Fibroblast of pulmonary artery (primary cell): ENCODE measurements around the gene ATAD3C.
"Not testable (repeated sequence)": the region's sequence is repeated elsewhere in the genome, so short reads cannot be mapped to it uniquely, and the experiment has no call there.

ENCODE experiments used
- DNase-seq: peaks from one replicate; pipeline ENCODE4 v3.0.0-alpha.2; 2010; ENCODE audit warnings: low read depth
- H3K4me3 ChIP-seq: replicated peaks from 2 replicates; pipeline ENCODE4 v1.5.1; 2011; ENCODE audit warnings: low read depth, mild to moderate bottlenecking, control low read depth, low read length, moderate library complexity
- TF ChIP-seq, protein P1 (sequence below): IDR thresholded peaks from 2 replicates; pipeline ENCODE4 v1.5.1; 2011; ENCODE audit warnings: mild to moderate bottlenecking, control low read depth, low read length, inconsistent platforms; ENCODE audit errors: missing control alignments

ATAD3C gene

DNA sequence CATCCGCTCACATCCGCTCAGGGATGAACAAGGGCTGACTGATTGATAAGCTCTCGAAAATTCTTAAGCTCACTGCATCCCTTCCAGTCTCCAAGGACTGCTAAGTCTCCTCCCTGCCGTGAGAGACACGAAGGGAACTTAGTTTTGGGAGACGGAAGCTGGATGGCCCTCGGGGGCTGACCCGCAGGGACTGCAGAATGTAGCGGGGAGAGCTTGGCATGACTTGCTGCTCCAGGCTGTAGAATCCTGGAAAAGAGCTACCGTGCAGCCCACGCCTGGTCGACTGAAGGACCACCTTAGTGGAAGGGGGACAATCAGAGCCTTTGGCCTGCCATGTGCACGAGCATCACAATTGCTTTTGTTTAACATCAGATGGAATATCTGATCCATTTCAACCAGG is 33.7 kb upstream of the ATAD3C start:
- no peak for DNase-seq
- TF ChIP-seq, protein P1, sequence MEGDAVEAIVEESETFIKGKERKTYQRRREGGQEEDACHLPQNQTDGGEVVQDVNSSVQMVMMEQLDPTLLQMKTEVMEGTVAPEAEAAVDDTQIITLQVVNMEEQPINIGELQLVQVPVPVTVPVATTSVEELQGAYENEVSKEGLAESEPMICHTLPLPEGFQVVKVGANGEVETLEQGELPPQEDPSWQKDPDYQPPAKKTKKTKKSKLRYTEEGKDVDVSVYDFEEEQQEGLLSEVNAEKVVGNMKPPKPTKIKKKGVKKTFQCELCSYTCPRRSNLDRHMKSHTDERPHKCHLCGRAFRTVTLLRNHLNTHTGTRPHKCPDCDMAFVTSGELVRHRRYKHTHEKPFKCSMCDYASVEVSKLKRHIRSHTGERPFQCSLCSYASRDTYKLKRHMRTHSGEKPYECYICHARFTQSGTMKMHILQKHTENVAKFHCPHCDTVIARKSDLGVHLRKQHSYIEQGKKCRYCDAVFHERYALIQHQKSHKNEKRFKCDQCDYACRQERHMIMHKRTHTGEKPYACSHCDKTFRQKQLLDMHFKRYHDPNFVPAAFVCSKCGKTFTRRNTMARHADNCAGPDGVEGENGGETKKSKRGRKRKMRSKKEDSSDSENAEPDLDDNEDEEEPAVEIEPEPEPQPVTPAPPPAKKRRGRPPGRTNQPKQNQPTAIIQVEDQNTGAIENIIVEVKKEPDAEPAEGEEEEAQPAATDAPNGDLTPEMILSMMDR, result no peak
- H3K4me3 ChIP-seq, result no peak overlapping the region

DNA sequence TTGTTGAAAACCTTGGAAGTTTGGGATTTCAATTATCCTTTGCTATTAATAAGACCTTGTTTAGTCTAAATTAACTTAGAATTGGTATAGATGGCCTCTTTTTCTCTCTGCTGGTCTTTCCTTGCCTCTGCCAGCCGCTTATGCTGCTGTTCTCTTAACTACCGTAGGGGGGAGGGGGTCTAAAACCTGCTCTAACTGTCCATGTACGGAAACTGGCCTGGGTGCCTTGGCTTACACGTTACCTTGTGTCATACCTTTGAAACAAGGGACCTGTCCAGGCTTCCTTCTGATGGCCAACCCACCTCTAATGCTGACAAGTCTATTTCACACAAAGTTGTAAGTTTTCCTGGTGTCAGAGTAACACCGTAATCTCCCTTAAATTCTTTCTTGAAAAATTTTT is 32.1 kb upstream of the ATAD3C start:
- not testable (repeated sequence) for H3K4me3 ChIP-seq, DNase-seq

DNA sequence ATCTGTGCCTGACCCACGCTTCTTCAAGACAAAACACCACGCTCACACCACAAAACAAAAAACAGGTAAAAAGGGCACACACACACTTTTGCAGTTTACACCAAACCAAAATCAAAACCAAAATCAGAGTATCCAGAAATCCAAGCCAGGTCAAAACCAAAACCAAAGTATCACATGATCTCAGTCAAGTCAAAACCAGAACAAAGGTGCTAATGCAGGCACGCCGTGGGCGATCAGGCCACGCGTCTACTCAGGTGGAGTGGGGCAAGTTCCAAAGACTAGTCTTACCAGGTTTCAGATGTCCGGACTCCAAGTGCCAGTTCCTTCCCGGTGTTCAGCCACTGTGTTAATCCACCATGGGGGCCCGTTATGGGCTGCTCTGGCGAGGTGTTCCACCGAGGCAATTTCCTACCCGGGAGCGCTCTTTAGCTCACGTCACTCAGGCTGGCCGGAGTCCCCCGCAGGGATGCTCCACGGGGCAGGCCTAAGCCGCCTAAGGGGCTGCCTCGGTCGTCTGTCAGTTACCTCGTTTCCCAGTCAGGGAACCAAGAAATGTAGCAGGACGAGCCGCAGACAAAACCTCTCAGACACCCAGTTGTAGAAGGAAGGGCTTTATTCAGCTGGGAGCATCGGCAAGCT is 31.5 kb upstream of the ATAD3C start:
- H3K4me3 ChIP-seq, DNase-seq: not testable (repeated sequence)

DNA sequence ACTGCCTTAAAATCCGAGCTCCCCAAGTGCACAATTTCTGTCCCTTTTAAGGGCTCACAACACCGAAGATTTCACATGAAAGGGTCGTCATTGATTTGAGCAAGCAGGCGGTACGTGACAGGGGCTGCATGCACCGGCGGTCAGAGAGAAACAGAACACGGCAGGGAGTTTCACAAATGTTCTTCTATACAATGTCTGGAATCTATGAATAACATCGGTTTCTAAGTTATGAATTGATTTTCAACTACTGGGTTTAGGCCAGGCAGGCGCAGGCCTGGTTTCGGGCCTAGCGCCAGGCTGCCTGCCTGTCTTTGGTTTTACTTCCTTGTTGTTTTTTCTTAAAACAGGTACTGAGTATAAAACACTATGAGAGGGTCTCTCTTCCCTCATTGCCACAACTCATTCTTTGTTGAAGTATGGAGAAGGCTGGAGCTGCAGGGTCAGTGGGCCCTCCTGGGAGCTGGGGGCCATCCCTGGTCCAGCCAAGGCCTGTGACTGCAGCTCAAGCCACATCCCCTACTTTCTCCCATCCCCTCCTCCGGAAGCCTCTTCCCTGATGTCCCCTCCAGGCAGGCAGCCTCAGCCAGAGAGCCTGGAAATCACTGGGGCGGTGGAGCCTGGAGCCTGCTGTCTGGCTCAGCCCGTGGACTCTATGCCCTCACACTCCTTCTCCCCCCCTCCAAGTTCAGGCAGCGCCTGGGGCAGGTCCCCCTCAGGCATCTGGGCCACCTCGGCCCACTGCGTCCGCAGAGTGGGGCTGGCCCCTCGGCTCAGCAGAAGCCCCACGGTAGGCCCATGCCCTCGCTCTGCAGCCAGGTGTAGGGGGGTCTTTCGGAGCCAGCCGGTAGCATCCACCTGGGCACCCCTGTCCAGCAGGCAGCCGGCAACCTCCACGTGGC is 30.8 kb upstream of the ATAD3C start:
- H3K4me3 ChIP-seq, result no peak overlapping the region
- DNase-seq, result no peak
- TF ChIP-seq, protein P1, result no peak

DNA sequence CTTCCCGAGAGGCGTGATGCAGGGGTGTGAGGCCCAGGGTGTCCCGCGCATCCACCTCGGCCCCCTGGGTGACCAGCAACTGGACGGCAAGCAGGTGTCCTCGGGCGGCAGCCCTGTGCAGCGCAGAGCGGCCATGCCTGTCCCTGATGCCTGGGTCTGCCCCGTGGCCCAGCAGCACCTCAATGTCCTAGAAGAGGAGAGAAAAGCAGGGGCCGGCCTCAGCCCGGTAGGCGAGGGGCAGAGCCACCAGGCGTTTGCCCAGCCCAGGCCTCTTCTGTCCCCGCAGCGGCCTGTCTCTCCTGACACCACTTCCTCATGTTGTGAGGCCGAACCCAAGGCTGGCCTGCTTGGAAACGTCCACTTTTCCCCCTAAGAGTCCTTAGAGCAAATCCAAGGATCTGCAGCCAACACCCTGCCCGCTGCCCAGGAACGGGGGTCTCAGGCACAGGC is 30.1 kb upstream of the ATAD3C start:
- no peak overlapping the region for H3K4me3 ChIP-seq
- TF ChIP-seq, protein P1, result no peak

DNA sequence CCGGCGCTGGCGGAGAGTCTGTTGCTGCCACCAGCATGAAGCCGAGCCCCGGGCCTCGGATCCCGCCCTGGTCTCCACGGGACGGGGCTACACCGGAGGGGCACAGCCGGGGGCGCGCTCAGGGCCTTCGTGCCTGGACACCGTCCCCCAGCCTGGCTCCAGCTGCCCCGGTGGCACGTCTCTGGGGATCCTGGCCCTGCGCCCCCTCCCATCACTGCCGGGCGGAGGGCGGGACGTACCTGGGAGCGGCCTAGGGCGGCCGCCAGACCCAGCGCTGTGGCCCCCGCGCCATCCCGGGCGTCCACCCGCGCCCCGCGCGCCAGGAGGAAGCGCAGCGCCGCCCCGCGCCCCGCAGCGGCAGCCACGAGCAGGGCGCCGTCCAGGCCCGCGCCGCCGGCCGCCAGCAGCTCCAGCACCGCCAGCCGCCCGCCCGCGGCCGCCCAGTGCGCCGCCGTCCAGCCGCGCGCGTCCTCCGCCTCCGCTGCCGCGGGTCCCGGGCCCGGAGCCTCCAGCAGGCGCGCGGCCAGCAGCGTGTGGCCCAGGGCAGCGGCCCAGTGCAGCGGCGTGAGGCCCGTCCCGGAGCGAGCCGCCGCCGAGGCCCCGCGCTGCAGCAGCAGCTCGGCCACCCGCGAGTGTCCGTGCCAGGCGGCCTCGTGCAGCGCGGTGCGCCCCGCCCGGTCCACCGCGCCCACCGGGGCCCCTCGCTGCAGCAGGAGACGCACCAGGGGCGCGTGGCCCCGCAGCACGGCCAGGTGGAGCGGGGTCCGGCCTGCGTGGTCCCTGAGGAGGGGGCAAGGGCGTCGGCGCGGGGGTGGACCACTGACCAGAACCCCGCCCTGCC is 29.5 kb upstream of the ATAD3C start:
- TF ChIP-seq, protein P1, result no peak
- H3K4me3 ChIP-seq, result no peak overlapping the region
- no peak for DNase-seq

More for the DNA sequence above, 30.1 kb upstream of the ATAD3C start:
- no peak for DNase-seq

DNA sequence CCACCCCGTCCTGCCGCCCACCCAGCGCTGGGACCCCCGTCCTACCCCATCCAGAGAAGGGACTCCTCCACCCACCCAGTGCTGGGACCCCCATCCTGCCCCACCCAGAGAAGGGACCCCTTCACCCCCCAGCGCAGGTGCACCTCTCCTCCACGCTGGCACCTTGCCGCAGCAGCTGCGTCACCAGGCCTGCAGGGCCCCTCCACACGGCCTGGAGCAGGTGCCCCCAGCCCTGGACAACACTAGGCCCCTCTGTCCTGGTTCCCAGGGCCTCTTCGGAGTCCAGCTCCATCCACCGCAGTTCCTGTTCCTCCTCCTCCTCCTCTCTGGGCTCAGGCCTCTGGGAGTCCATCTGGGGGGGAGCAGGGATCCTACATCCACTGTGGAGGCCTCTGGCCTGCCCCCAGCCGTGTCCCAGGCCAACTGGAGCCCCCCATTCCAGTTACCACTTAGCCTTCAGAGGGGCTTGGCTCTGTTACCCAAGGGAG is 28.8 kb upstream of the ATAD3C start:
- TF ChIP-seq, protein P1, result no peak
- no peak for DNase-seq
- no peak overlapping the region for H3K4me3 ChIP-seq
